GM21576 (cell line): Measurements from ENCODE around the gene FOXA2.

Experiments used
- ATAC-seq: cut with Tn5 transposase; IDR thresholded peaks from one replicate; pipeline ENCODE4 v1.9.1; 2021; ENCODE audit warnings: mild to moderate bottlenecking, moderate library complexity; ENCODE audit not compliant: unreplicated experiment

FOXA2 gene

DNA sequence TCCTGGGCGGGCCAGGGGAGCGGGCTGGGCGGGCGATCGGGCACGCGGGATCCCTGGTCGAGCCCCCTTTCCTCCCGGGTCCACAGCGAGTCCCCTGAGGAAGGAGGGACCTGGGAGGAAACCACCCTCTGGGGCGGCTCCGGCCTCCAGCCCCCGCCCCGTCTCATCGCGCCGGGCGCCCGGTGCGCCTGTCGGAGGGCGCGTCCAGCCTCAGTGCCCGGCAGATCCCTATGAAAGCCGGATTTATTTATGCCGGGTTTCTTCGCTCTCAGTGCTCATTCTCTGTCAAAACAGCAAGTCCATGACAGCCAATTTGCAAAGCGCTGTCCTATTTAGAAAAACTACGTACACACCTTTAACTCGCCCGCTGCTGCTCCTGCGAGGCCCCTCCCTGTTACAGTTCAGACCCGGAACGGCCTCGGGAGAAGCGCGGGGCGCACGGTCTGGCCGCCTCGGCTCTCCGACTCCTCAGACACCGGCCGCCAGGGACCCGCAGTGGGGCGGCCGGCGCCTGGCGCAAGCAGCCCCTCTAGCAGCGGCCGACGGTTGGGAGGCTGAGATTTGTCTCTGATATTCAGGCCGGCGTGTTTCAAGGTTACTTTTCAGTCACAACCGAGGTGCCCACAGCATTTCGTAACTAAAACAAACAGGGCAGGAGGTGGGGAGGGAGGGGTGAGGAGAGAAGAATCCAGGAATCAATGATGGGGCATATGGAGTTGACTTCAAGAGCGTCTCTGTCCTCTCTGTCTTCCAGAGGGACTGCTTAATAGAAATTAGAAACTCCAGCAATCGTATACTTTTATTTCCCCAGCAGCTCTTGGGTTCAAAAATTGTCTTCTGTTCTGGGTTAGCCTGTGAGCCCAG is 782 bp upstream of the FOXA2 start:
- no peak for ATAC-seq

DNA sequence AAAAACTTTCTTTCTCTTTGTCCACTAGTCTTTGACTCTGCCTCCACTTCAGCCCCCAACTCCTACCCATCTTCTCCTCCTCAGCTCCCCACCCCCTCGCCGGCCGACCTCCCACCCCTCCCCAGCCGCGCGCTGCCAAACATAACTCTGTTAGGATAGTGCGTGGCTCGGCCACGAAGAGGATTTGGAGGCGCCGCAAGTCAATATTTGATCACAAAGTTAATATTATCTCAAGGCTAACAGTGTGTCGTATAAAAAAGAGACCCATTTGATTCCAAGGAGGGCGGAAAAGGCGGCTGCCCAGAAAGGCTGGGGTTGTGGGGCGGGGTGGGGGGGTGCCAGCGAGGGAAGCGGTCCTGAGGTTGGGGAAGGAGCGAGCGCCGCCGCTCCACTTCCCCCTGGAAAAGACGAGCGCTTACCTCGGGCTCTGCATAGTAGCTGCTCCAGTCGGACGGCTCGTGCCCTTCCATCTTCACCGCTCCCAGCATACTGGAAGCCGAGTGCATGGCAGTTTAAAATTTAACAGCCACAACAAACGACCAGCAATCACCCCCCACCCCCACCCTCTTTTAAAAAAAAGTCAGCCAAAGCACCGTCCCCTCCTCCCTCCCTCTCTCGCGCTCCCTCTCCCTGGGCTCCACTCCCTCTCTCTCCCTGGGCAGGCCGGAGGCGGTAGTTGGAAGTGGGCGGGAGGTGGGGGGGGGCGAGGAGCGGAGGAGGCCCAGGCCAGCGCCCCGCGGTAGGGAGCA is 425 bp downstream of the FOXA2 start:
- ATAC-seq, result no peak

DNA sequence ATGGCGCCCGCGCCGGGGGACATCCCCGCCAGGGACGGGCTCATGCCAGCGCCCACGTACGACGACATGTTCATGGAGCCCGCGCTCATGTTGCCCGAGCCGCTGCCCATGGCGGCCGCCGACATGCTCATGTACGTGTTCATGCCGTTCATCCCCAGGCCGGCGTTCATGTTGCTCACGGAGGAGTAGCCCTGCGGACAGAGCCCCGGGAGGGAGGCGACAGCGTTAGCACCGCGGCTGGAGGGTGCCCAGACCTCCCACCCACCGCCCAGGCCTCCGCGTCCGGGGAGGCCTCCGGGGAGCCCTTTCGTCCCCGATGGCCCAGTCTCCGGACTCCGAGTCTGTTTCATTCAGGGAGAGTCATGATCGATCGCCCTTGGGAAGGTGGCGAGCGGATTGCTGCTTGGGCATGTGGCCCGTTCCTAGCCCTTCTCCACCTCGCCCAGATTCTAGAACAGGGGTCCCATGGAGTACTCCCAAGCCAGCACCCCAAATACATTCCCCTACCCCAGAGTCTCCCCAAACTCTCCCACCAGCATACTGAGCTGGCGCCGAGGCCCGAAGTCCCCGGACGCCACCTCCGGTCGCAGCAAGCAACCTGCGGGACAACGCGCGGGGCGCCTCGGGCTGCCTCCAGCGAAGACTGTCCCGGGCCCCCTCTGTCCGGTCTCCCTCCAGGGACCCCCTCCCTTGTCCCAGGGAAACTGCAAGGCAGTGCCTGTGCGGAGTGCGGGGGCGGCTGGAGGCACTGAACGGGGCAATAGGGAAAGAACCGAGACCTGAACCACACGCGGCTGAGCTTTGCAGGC is 1.2 kb downstream of the FOXA2 start:
- no peak for ATAC-seq

DNA sequence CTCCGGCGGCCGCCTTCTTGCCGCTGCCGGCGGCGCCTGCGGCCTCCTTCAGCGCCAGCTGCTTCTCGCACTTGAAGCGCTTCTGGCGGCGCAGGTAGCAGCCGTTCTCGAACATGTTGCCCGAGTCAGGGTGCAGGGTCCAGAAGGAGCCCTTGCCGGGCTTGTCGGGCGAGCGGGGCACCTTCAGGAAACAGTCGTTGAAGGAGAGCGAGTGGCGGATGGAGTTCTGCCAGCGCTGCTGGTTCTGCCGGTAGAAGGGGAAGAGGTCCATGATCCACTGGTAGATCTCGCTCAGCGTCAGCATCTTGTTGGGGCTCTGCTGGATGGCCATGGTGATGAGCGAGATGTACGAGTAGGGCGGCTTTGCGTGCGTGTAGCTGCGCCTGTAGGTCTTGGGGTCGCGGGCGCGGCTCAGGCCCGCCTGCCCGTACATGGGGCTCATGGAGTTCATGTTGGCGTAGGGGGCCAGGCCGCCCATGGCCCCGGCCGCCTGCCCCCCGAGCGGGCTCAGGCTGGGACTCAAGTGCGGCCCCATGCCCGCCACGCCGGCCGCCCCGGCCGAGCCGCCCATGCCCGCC is 1.9 kb downstream of the FOXA2 start:
- ATAC-seq, result no peak

DNA sequence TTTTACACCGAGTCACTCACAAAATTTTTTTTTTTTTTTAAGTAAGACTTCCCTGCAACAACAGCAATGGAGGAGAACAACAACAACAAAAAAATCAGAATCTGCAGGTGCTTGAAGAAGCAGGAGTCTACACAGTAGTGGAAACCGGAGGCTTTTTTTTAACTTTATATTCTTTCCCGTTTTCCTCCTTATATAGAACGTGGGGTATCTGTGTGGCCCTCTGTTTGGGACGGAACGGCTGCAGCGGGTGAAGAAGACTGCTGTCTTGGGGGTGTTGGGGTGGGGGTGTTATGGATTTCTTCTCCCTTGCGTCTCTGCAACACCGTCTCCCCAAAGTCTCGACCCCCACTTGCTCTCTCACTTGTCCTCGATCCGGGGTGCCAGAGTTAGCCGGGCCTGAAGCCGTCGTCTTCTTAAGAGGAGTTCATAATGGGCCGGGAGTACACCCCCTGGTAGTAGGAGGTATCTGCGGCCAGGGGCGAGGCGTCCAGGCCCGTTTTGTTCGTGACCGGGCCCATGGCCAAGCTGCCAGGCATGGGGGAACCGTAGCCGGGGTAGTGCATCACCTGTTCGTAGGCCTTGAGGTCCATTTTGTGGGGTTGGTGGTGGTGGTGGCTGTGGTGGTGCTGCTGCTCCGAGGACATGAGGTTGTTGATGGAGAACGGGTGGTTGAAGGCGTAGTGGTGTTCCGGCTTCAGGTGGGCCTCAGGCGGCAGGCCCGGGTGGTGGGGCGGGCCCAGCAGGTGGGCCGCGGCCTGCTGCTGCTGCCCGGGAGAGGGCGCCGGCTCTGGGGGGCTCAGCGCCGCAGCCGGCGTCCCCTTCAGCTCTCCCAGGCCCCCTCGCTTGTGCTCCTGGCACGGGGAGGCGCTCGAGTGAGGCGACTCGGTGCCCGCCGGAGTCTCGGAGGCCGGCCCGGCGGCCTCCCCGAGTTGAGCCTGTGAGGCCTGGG is 2.7 kb downstream of the FOXA2 start:
- ATAC-seq, result no peak

DNA sequence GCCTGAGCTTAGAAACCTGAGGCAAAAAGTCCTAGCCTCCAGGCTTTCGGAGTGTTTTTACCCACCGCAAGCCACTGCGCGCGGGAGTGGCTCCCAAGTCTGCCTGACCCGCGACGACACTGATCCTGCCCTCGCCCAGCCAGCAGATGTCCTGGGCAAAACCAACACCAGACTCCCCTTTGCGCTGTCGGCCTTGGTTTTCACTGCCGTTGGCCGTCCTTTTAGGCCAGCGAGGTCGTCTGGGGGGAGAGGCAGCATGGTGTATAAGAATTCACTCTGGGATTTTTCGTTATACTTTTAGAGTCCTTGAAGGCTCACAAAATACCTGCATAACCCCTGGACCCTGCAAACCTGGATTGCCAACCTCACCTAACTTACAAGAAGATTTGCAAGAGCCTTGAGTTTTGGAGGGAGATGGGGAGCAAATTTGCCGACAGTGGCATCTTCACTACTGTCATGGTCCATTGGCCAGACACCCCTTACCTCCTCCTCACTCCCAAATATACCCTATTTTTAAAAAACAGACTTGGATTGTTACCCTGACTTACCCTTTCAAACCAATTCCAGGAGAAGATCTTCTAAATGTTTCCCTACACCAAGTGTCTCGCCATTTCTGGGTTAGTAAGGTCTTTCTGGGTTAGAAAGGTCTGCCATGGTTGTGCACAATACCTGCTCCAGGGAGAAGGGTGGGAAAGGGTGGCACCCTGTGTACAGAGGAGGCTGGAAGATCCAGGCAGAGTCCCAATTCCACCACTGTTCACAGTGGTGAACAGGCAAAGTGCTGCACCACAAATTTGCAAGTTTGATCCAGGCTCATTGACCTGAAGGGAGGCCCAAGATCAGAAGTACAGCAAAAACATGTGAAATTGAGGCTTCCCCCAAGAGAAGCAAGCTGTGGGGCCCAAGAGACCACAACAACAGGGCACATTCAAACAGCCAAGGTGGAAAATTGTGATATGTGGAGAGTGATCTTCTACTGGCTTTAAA is 4.4 kb downstream of the FOXA2 start:
- ATAC-seq, result no peak

DNA sequence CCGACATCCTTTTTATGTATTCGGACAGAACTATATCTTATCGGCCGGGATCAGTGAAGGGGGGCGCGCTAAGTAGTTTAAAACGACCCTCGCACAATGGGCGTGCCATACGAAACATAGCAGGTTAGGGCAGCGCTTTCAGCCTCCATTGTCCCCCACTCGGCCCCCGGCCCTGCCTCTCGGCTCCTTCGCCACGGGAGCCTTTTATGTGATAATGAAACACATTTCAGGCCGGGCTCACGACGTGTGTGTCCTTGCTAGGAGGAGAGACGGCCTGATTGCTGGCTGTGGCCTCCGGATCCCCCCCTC is 5.3 kb downstream of the FOXA2 start:
- ATAC-seq, result no peak

DNA sequence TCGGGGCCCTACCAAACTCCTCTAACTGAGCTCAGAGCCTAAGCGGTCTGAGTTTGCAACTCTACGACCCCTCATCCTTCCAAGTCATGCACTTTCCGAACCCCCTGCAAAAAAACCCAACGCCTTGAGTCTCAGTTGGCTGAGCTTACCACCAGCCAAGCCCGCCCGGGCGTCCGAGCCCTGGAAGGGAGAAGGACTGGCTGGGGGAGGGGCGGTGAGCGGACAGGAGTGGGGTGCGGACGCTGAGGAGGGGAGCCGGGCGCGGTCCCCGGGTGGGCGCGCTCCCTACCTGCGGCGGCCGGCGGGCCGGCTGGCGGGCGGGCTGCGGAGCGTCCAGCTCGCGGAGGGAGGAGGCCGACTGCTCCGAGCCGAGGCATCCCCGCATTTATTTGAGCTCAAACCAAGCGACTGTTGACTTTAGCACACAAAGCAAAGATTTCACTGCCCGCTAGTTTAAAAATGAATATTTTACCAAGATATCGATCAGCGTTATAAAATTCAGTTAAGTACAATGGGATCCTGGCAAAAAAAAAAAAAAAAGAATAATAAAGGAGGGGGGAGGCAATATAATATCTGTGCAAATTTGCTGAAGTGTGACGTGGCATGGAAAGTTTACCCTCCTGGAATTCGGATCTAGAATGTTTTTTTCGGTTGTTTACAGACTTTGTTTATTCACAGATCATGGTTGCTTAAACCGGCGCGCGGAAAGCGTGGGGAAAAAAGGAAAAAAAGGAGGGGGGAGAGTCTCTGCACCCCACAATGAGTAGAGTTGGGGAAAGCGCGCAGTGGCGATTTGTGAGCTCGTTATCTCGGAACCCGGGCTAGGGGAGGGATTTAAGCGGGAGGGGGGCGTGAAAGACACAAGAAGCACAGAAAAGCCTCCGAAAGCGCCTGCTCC is 5.9 kb downstream of the FOXA2 start:
- ATAC-seq, result no peak

DNA sequence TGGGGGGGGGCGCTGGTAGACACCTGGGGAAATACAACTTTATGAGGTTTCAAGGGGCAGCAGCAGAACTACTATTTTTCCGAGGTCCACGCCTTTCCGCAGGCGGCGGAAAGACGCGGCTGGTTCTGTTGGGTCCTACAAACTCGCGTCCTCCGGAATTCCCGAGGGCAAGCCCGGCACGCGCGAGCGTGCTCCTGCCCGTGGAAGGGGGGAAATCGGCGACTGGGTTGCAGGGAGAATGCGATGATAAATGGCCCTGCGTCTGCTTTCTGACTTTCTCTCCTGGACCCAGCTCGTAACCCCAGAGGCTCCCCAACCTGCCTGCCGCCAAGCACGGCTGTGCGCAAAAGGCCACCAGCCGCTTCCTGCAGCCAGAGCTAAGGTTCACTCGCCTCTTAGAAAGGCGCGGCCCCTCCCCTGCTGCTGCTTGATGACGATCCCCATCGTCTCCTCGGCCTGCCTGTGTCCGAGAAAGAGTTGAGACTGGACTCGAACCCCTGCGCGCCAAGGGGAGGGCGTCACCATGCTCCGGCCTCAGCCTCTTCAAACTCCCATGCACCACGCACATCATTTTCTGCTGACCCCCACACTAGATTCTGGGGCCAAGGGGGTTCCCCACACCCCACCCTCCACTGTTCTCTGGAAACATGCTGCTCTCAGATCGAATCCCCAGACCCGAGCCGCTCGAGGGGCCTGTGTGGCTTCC is 6.7 kb downstream of the FOXA2 start:
- ATAC-seq, result no peak

DNA sequence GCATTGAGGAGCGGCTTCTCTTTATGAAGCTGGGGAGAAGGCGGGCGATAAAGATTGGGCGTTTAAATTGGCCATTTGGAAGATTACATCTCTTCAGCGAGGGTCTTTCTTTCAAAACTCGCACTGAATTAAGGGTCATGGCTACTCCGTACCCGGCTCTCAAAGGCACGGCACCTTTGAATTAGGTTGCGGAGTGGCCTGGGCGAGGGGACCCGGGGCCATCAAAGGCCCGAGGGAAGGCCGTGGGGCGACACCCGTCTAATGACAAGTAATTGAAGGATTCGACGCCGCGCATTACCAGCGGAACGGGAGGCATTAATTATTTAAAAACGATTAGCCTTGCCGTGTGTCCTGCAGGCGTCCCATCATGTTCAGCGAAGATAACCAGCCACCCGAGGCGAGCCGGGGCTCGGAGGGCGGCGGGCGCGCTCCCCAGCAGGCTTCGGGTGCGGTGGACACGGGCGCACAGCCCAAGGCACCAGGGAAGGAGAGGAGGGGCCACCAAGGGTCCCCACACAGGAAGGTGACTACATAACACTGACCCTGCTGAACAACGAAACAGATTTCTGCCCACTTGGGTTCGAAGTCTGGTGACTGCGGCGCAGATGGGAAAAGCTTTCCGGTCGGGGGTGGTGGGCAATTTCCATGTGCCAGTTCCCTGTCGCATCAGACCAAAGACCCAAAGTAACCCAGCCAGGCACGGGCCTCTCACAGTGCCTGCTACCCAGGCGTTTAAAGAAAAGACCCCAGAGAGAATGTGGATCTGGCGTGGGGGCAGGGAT is 7.4 kb downstream of the FOXA2 start:
- ATAC-seq, result no peak

DNA sequence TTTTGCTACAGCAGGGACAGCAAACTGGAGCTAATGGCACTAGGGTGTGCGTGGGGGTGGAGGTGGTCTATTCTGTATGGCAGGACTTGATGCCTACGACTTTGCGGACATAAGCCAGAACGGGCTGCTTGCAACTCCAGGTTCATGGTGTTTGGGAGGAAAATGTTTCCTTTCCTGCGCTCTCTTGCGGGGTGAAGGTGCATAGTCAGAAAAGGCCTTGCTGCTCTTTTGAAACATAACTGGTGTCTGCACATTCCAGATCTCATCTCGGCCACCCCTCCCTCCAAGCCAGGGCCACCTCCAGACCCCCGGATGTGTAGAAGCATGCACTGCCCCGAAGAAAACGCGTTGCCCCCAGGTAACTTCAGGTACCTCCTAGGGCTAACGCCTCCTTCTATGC is 8.1 kb downstream of the FOXA2 start:
- ATAC-seq, result no peak

DNA sequence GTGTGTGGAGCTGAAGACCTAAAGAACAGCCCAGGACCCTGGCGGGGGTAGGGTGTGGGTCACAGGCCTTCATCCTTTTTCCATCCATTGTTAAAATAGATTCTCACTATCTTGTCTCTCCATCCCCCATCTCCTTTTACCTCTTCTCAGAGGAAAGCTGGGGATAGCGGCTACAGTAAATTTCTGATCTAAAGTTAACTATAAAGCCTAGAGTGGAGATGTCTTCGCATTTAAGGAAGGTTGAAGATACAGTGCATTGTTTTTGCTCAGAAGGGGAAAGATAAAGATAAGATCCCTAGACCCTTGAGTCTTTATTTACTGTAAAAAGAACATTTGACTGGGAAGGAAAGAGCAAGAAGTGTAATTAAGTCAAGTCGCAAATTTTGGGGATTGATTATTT is 8.6 kb downstream of the FOXA2 start:
- ATAC-seq, result no peak

DNA sequence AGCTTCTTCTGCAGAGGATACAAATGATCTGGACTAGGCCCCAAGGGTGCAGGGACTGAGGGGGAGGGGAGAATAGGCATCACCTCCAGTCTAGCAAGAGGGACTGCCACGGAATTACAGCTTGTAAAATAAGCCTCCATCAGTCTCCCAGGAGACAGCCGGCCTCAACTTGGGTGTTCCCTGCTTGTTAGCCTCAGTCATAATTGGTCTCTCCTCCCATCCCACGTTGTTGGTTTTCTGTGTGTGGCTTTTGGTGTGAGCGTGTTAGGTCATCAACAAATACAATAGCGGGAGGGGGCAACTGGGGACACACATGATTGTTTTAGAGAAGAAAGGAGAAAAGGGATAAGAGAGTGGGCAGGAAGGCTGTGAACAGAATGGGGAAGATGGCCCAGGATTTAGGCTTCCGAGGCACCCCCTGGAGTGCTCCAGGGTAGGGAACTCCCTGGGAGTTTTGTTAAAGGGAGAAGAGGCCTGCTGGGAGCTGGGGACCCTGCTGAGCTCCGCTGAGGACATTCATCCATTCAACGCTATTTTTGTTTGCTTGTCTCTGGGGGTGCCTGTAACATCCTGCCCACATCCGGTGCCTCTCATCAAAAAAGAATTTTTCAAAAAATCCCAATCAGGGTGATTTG is 9.2 kb downstream of the FOXA2 start:
- ATAC-seq, result no peak

DNA sequence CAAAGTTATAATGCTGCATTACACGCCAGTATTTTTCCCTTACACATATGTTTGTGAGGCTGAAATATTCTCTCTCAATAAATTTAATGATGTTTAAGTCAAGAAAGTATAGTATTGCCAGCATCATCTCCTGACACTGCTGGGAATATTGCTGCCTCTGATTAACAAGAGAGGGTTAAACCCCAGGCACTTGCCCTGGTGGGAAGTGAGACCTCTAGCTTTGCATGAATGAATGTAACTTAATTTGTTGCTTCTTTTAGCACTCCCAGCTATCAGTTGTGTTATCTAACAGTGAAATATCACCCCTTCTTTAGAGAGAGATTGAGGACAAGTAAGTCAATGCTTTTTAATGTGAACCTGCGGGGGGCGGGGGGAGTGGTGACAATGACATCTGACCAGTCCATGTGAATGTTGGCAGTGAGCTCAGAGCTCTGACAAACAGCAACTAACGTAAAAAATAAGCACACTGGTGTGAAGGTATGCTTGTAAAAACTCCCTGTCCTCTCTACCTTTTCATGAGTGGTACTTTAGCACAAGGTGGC is 9.8 kb downstream of the FOXA2 start:
- ATAC-seq, result no peak

DNA sequence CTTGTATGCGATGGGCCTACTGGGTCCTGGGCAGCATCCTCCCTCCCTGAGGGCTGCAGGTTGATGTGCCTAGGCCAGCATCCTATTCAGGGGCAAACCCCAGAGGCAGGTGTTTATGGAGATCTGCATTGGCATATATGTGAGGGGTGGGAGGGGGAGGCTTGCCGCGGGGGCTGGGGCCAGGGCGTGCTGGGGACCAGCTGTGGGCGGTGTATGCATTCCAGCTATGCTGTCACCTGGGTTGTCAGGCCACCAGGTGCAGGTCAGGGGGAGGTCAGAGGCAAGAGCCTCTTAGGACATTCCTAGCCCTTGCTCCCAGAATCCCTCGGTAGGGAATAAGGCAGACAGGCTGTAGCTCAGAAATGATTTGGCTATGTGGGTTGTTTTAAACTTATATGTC is 11.9 kb downstream of the FOXA2 start:
- ATAC-seq, result no peak

DNA sequence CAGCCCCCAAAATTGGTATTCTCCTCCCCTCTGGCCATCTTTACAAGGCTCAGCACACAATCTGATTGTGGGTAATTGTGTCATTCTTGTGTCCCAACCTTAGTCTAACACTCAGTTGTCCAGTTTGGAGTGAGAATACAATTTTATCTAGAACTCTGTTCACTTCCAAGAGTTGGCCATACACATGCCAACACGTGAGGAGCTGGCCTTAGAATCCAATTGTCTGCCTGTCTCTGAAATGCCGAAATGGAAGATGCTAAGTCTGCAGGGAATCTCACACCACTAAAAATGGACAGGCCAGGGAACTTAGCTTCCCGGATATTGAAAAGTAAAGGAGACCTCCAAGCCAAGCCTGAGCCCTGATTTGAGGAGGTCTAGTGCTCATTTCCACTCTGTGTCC is 12.3 kb downstream of the FOXA2 start:
- no peak for ATAC-seq
